ENCODE results near the gene DCAF15. TPM values are rescaled to one million over a fixed set of nuclear protein-coding genes. Genes with fewer than 3 reads are reported as not detected.

The DCAF15 gene
- total RNA-seq, 1 experiment from 2014 or later, result 43.0 TPM

- peaks cover 16% of the 10 kb centered on the region for H3K36me3 Mint-ChIP-seq (ENCODE audit: insufficient read depth, unreplicated experiment)
- CTCF ChIA-PET, result no interaction called here
- no peaks in the 10 kb centered on the region for H3K27me3 ChIP-seq (replicated peaks; ENCODE audit: control insufficient read depth, insufficient read depth, low read length)
- POLR2A ChIA-PET, result interaction anchor here (0.7 kb wide), 1 partner anchor 42 kb away, joined by 6 read pairs; the partner anchor contains the start of gene IL27RA
- peaks cover 10% of the 10 kb centered on the region for H3K4me1 Mint-ChIP-seq (ENCODE audit: low read depth, unreplicated experiment)
- H3K4me1 ChIP-seq, result no peaks in the 10 kb centered on the region
- H3K36me3 ChIP-seq (ENCODE audit: control insufficient read depth, insufficient read depth, low read length), result no peaks in the 10 kb centered on the region; the same call in 1 of the 2 replicates
- no peak overlapping the region for H3K4me3 ChIP-seq (ENCODE audit: low read depth, low read length)
- no peak for TF ChIP-seq CTCF (IDR thresholded peaks at IDR 0.05; ENCODE audit: insufficient read depth in 1 of 2, low read depth in 1 of 2, low read length in 1 of 2, severe bottlenecking in 1 of 2, unreplicated experiment in 1 of 2)
- DNase-seq, result no peak
- no peaks in the 10 kb centered on the region for H3K9me3 Mint-ChIP-seq (ENCODE audit: unreplicated experiment)
- H3K27ac Mint-ChIP-seq (ENCODE audit: unreplicated experiment), result no peak overlapping the region
- intact Hi-C loops (cut with micrococcal nuclease; ENCODE audit: unreplicated experiment), result no loop called here
- H3K9me3 ChIP-seq, result no peaks in the 10 kb centered on the region
- H3K27me3 Mint-ChIP-seq (ENCODE audit: insufficient read depth, unreplicated experiment), result no peaks in the 10 kb centered on the region
- no peak overlapping the region for H3K4me3 Mint-ChIP-seq (ENCODE audit: unreplicated experiment)
- no TSS peak for BruUV-seq (replicated peaks)
These were observed 37.2 kb downstream of the DCAF15 start for GRCh38 chr19:13989487-13989886.

GRCh38 chr19:13990085-13990484 is 37.8 kb downstream of the DCAF15 start:
- no peaks in the 10 kb centered on the region for H3K9me3 Mint-ChIP-seq (ENCODE audit: unreplicated experiment)

GRCh38 chr19:13992025-13992424 is 39.7 kb downstream of the DCAF15 start:
- no peaks in the 10 kb centered on the region for H3K27me3 ChIP-seq (replicated peaks; ENCODE audit: control insufficient read depth, insufficient read depth, low read length)
- intact Hi-C loops (cut with micrococcal nuclease; ENCODE audit: unreplicated experiment), result no loop called here
- H3K4me3 Mint-ChIP-seq (ENCODE audit: unreplicated experiment), result no peak overlapping the region
- ChIA-PET POLR2A (no interaction called here), CTCF (no interaction called here)
- no peaks in the 10 kb centered on the region for H3K9me3 ChIP-seq
- DNase-seq, result no peak
- H3K4me1 Mint-ChIP-seq (ENCODE audit: low read depth, unreplicated experiment), result peaks cover 10% of the 10 kb centered on the region
- H3K4me1 ChIP-seq, result no peaks in the 10 kb centered on the region
- H3K4me3 ChIP-seq (ENCODE audit: low read depth, low read length), result no peak overlapping the region
- H3K36me3 ChIP-seq (ENCODE audit: control insufficient read depth, insufficient read depth, low read length), result no peaks in the 10 kb centered on the region
- no peak overlapping the region for H3K27ac Mint-ChIP-seq (ENCODE audit: unreplicated experiment)
- H3K27me3 Mint-ChIP-seq (ENCODE audit: insufficient read depth, unreplicated experiment), result no peaks in the 10 kb centered on the region
- H3K9me3 Mint-ChIP-seq (ENCODE audit: unreplicated experiment), result no peaks in the 10 kb centered on the region
- H3K36me3 Mint-ChIP-seq (ENCODE audit: insufficient read depth, unreplicated experiment), result peaks cover 12% of the 10 kb centered on the region
- no peak for TF ChIP-seq CTCF (IDR thresholded peaks at IDR 0.05; ENCODE audit: insufficient read depth in 1 of 2, low read depth in 1 of 2, low read length in 1 of 2, severe bottlenecking in 1 of 2, unreplicated experiment in 1 of 2)
- no TSS peak for BruUV-seq (replicated peaks)

More at GRCh38 chr19:13990085-13990484, 37.8 kb downstream of the DCAF15 start:
- no peak for TF ChIP-seq CTCF (IDR thresholded peaks at IDR 0.05; ENCODE audit: insufficient read depth in 1 of 2, low read depth in 1 of 2, low read length in 1 of 2, severe bottlenecking in 1 of 2, unreplicated experiment in 1 of 2)
- Histone ChIP-seq H3K4me1 (no peaks in the 10 kb centered on the region), H3K9me3 (no peaks in the 10 kb centered on the region), H3K27me3 (replicated peaks; ENCODE audit: control insufficient read depth, insufficient read depth, low read length) (no peaks in the 10 kb centered on the region), H3K4me3 (ENCODE audit: low read depth, low read length) (no peak overlapping the region), H3K36me3 (ENCODE audit: control insufficient read depth, insufficient read depth, low read length) (no peaks in the 10 kb centered on the region; the same call in 1 of the 2 replicates)
- Mint-ChIP-seq H3K4me1 (ENCODE audit: low read depth, unreplicated experiment) (peaks cover 10% of the 10 kb centered on the region), H3K4me3 (ENCODE audit: unreplicated experiment) (no peak overlapping the region), H3K27me3 (ENCODE audit: insufficient read depth, unreplicated experiment) (no peaks in the 10 kb centered on the region), H3K27ac (ENCODE audit: unreplicated experiment) (no peak overlapping the region), H3K36me3 (ENCODE audit: insufficient read depth, unreplicated experiment) (peaks cover 16% of the 10 kb centered on the region)
- DNase-seq, result no peak
- no TSS peak for BruUV-seq (replicated peaks)
- CTCF ChIA-PET, result no interaction called here
- POLR2A ChIA-PET, result interaction anchor here (0.6 to 0.7 kb wide), 2 partner anchors 41 to 103 kb away, joined by 4 to 6 read pairs; partner anchors contain the start of gene IL27RA
- intact Hi-C loops (cut with micrococcal nuclease; ENCODE audit: unreplicated experiment), result no loop called here

Data from Caco-2 (cell line).